GM12801 (cell line): ENCODE measurements around the gene APPL2.

Experiments used
- CTCF ChIP-seq: IDR thresholded peaks from one replicate; pipeline ENCODE4 v1.5.1; 2011; ENCODE audit warnings: control low read depth; ENCODE audit not compliant: insufficient read length; ENCODE audit errors: extremely low read depth

APPL2 gene

GRCh38 chr12:105227879-105228278 is 8.1 kb downstream of the APPL2 start:
- no peak for TF ChIP-seq CTCF

- no peak for TF ChIP-seq CTCF
Measured at GRCh38 chr12:105226219-105226618, 9.8 kb downstream of the APPL2 start.

GRCh38 chr12:105225505-105226015 is 10.4 kb downstream of the APPL2 start:
- no peak for TF ChIP-seq CTCF

- TF ChIP-seq CTCF: no peak
Measured at GRCh38 chr12:105224399-105224798, 11.6 kb downstream of the APPL2 start.

GRCh38 chr12:105223884-105224283 is 12.1 kb downstream of the APPL2 start:
- TF ChIP-seq CTCF: no peak

- no peak for TF ChIP-seq CTCF
Measured at GRCh38 chr12:105223352-105223845, 12.6 kb downstream of the APPL2 start.

- no peak for TF ChIP-seq CTCF
Measured at GRCh38 chr12:105222726-105223351, 13.1 kb downstream of the APPL2 start.

GRCh38 chr12:105222284-105222655 is 13.7 kb downstream of the APPL2 start:
- TF ChIP-seq CTCF: no peak
